HL-60 (cell line): Measurements from ENCODE around the gene C3orf20.

Experiments
- DNase-seq, 2 experiments: peaks; one replicate each; pipeline ENCODE4 v3.0.0-alpha.2; 2010 to 2020; ENCODE audit warnings: low read depth in 1 of 2, low spot score in 1 of 2
- H3K27ac ChIP-seq: fragments of 250-450 bp; sonication (Bioruptor Pico); replicated peaks from 2 replicates; pipeline ENCODE4 v1.5.1; 2020; ENCODE audit warnings: mild to moderate bottlenecking, moderate library complexity
- H3K27me3 ChIP-seq: fragments of 250-450 bp; sonication (Bioruptor Pico); 2 replicates; pipeline ENCODE4 v1.5.1; 2021; ENCODE audit warnings: mild to moderate bottlenecking, moderate library complexity; ENCODE audit not compliant: insufficient read depth, poor library complexity, severe bottlenecking
- H3K4me3 ChIP-seq: replicated peaks from 2 replicates; pipeline ENCODE4 v1.5.1; 2011; ENCODE audit warnings: mild to moderate bottlenecking, control low read depth, low read length; ENCODE audit not compliant: insufficient read depth
- CTCF ChIP-seq: IDR thresholded peaks from one replicate; pipeline ENCODE4 v1.5.1; 2011; ENCODE audit warnings: low read length, control low read depth, inconsistent platforms; ENCODE audit not compliant: insufficient read depth
- GABPA ChIP-seq: IDR thresholded peaks from 2 replicates; pipeline ENCODE4 v1.6.1; 2012; ENCODE audit warnings: low read depth
- POLR2AphosphoS5 ChIP-seq: IDR thresholded peaks from 2 replicates; pipeline ENCODE4 v1.6.1; 2012; ENCODE audit warnings: low read depth
- REST ChIP-seq: IDR thresholded peaks from 2 replicates; pipeline ENCODE4 v1.6.1; 2012; ENCODE audit warnings: low read depth; ENCODE audit not compliant: insufficient replicate concordance
- SPI1 ChIP-seq: IDR thresholded peaks from 2 replicates; pipeline ENCODE4 v1.6.1; 2012; ENCODE audit warnings: low read depth, mild to moderate bottlenecking, borderline replicate concordance

Gene C3orf20

GRCh38 chr3:14680115-14680514 is 5.2 kb downstream of the C3orf20 start:
- no peak for TF ChIP-seq REST
- no peak for TF ChIP-seq GABPA
- TF ChIP-seq CTCF, result no peak
- TF ChIP-seq POLR2AphosphoS5, result no peak
- no peak for TF ChIP-seq SPI1
- H3K27me3 ChIP-seq, result no peaks in the 10 kb centered on the region
- DNase-seq, result no peak
- H3K4me3 ChIP-seq, result no peak overlapping the region
- no peak overlapping the region for H3K27ac ChIP-seq

- Histone ChIP-seq H3K4me3 (no peak overlapping the region), H3K27me3 (no peaks in the 10 kb centered on the region), H3K27ac (no peak overlapping the region)
- TF ChIP-seq POLR2AphosphoS5, result no peak
- no peak for DNase-seq
These were observed 5.8 kb downstream of the C3orf20 start for GRCh38 chr3:14680716-14681115.

- Histone ChIP-seq H3K27ac (no peak overlapping the region), H3K27me3 (no peaks in the 10 kb centered on the region), H3K4me3 (no peak overlapping the region)
- no peak for DNase-seq
- TF ChIP-seq REST, result no peak
- TF ChIP-seq POLR2AphosphoS5, result no peak
- no peak for TF ChIP-seq GABPA
- TF ChIP-seq CTCF, result no peak
- TF ChIP-seq SPI1, result no peak
These were observed 9.5 kb downstream of the C3orf20 start for GRCh38 chr3:14684447-14684846.

GRCh38 chr3:14685179-14685578 is 10.2 kb downstream of the C3orf20 start:
- no peak for DNase-seq
- Histone ChIP-seq H3K27me3 (no peaks in the 10 kb centered on the region), H3K4me3 (no peak overlapping the region), H3K27ac (no peak overlapping the region)
- TF ChIP-seq POLR2AphosphoS5 (no peak), CTCF (no peak), GABPA (no peak), SPI1 (no peak; the same call in 1 of the 2 replicates), REST (no peak)
